Upper lobe of left lung (tissue), 4 donors: ENCODE results near the gene SORBS2.

ENCODE experiments used
- POLR2A ChIP-seq, 4 donors: fragments of 450-650 bp; IDR thresholded peaks; one replicate each; pipeline ENCODE4 v1.5.1; 2016 to 2017; ENCODE audit warnings: antibody characterized with exemption in 4 of 4, mild to moderate bottlenecking in 2 of 4
- TF ChIP-seq, protein P1 (sequence below), 6 experiments: fragments of 450-650 bp in 4 of 6; fragments of 200-600 bp in 2 of 6; sonication (generic) in 2 of 6; IDR thresholded peaks; one replicate each; pipeline ENCODE4 v1.5.1; 2016 to 2019; ENCODE audit warnings: antibody characterized with exemption in 6 of 6

DNA sequence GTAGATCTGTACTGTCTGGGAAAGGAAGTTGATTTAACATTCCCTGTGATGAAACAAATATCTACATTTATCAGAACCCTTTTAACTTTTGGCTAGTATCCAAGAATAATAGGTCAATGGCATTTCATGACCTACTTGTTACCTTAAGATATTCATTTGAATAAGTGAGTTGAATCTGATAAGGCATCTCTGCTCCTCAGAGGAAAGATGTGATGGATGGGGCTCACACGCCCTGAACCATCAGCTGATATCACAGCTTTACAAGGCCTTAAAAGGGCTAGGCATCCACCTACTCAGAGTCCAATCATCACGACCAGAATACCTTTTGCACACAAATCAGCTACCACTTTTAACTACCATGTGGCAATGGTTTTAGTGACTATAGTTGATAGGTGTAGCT lies 186.5 kb downstream of the SORBS2 start:
- TF ChIP-seq, protein P1, sequence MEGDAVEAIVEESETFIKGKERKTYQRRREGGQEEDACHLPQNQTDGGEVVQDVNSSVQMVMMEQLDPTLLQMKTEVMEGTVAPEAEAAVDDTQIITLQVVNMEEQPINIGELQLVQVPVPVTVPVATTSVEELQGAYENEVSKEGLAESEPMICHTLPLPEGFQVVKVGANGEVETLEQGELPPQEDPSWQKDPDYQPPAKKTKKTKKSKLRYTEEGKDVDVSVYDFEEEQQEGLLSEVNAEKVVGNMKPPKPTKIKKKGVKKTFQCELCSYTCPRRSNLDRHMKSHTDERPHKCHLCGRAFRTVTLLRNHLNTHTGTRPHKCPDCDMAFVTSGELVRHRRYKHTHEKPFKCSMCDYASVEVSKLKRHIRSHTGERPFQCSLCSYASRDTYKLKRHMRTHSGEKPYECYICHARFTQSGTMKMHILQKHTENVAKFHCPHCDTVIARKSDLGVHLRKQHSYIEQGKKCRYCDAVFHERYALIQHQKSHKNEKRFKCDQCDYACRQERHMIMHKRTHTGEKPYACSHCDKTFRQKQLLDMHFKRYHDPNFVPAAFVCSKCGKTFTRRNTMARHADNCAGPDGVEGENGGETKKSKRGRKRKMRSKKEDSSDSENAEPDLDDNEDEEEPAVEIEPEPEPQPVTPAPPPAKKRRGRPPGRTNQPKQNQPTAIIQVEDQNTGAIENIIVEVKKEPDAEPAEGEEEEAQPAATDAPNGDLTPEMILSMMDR (IDR thresholded peaks at IDR 0.05) = no peak
- TF ChIP-seq POLR2A (IDR thresholded peaks at IDR 0.05) = no peak
